ENCODE measurements around the gene AFAP1L2.

DNA sequence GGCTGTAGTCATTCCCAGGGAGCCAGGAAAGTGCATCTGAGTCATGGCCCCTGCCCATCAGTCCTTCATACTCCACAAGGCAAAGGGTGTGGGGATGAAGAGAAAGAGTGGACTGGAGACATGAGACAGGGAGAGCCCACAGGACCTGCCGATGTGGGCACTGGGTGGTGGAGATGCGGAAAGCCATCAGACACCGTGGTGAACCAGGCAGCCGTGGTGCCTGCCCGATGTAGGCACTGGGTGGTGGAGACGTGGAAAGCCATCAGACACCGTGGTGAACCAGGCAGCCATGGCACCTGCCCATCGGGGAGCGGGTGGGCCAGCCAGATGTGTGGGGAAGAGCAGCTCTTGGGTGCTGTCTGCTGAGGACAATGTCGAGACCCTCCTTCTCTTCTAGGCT is 58.6 kb downstream of the AFAP1L2 start:
- no peak for TF ChIP-seq EZH2phosphoT487 (conservative IDR thresholded peaks at IDR 0.05; ENCODE audit: low read length)
- TF ChIP-seq, protein P1, sequence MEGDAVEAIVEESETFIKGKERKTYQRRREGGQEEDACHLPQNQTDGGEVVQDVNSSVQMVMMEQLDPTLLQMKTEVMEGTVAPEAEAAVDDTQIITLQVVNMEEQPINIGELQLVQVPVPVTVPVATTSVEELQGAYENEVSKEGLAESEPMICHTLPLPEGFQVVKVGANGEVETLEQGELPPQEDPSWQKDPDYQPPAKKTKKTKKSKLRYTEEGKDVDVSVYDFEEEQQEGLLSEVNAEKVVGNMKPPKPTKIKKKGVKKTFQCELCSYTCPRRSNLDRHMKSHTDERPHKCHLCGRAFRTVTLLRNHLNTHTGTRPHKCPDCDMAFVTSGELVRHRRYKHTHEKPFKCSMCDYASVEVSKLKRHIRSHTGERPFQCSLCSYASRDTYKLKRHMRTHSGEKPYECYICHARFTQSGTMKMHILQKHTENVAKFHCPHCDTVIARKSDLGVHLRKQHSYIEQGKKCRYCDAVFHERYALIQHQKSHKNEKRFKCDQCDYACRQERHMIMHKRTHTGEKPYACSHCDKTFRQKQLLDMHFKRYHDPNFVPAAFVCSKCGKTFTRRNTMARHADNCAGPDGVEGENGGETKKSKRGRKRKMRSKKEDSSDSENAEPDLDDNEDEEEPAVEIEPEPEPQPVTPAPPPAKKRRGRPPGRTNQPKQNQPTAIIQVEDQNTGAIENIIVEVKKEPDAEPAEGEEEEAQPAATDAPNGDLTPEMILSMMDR (IDR thresholded peaks at IDR 0.05; ENCODE audit: insufficient read depth, low read length, poor library complexity, severe bottlenecking): no peak

Data from SU-DHL-6 (cell line).